ENCODE data around the gene LOXHD1. TPM values are rescaled to one million over a fixed set of nuclear protein-coding genes. Genes with fewer than 3 reads are reported as not detected.

Gene LOXHD1
- total and polyA plus RNA-seq, 2 donors from 2014 or later = 0.25 TPM; not detected in 1

GRCh38 chr18:46445522-46446313 is 211.3 kb downstream of the LOXHD1 start:
- intact Hi-C loops (cut with DNase I) = no loop called here
- Histone ChIP-seq H3K27me3 (ENCODE audit: control insufficient read depth, insufficient read depth, low read length) (no peaks in the 10 kb centered on the region), H3K4me1 (ENCODE audit: control insufficient read depth in 2 of 3, insufficient read depth in 2 of 3, low read depth in 1 of 3, low read length in 3 of 3) (no peaks in the 10 kb centered on the region), H3K9me3 (ENCODE audit: control insufficient read depth in 2 of 3, insufficient read depth in 1 of 3, low read length in 3 of 3) (peaks cover 0 to 11% (median 0%) of the 10 kb centered on the region in 3 donors), H3K36me3 (ENCODE audit: control insufficient read depth in 2 of 3, insufficient read depth in 3 of 3, low read length in 3 of 3) (peaks cover 0 to under 1% (median 0%) of the 10 kb centered on the region in 3 donors), H3K9ac (ENCODE audit: low read length in 3 of 3) (no peak overlapping the region), H3K27ac (ENCODE audit: low read depth in 2 of 2, low read length in 2 of 2) (no peak overlapping the region), H3K4me3 (ENCODE audit: low read length in 3 of 3) (no peak overlapping the region)
- FAIRE-seq (no peak), DNase-seq (peak in 1 of 5 donors; percentile 33)
- TF ChIP-seq CTCF (IDR thresholded peaks at IDR 0.05; ENCODE audit: borderline replicate concordance, extremely low read depth, insufficient read depth) = no peak

GRCh38 chr18:46439037-46439436 is 218.0 kb downstream of the LOXHD1 start:
- Histone ChIP-seq H3K27me3 (ENCODE audit: control insufficient read depth, insufficient read depth, low read length) (no peaks in the 10 kb centered on the region), H3K4me1 (ENCODE audit: control insufficient read depth in 2 of 3, insufficient read depth in 2 of 3, low read depth in 1 of 3, low read length in 3 of 3) (no peaks in the 10 kb centered on the region), H3K4me3 (ENCODE audit: low read length in 3 of 3) (no peak overlapping the region), H3K27ac (ENCODE audit: low read depth in 2 of 2, low read length in 2 of 2) (no peak overlapping the region), H3K36me3 (ENCODE audit: control insufficient read depth in 2 of 3, insufficient read depth in 3 of 3, low read length in 3 of 3) (no peaks in the 10 kb centered on the region), H3K9ac (ENCODE audit: low read length in 3 of 3) (no peak overlapping the region), H3K9me3 (ENCODE audit: control insufficient read depth in 2 of 3, insufficient read depth in 1 of 3, low read length in 3 of 3) (peaks cover 0 to 3% (median 0%) of the 10 kb centered on the region in 3 donors)
- intact Hi-C loops (cut with DNase I) = no loop called here
- DNase-seq = no peak
- FAIRE-seq = no peak
- TF ChIP-seq CTCF (IDR thresholded peaks at IDR 0.05; ENCODE audit: borderline replicate concordance, extremely low read depth, insufficient read depth) = no peak

- no peak for TF ChIP-seq CTCF (IDR thresholded peaks at IDR 0.05; ENCODE audit: borderline replicate concordance, extremely low read depth, insufficient read depth)
- DNase-seq = no peak
- H3K4me1 ChIP-seq (ENCODE audit: control insufficient read depth in 2 of 3, insufficient read depth in 2 of 3, low read depth in 1 of 3, low read length in 3 of 3) = no peaks in the 10 kb centered on the region
- H3K27ac ChIP-seq (ENCODE audit: low read depth in 2 of 2, low read length in 2 of 2) = no peak overlapping the region
- H3K9ac ChIP-seq (ENCODE audit: low read length in 3 of 3) = no peak overlapping the region
- H3K36me3 ChIP-seq (ENCODE audit: control insufficient read depth in 2 of 3, insufficient read depth in 3 of 3, low read length in 3 of 3) = no peaks in the 10 kb centered on the region
- H3K4me3 ChIP-seq (ENCODE audit: low read length in 3 of 3) = no peak overlapping the region
- FAIRE-seq = no peak
- intact Hi-C loops (cut with DNase I) = no loop called here
- no peaks in the 10 kb centered on the region for H3K27me3 ChIP-seq (ENCODE audit: control insufficient read depth, insufficient read depth, low read length)
- H3K9me3 ChIP-seq (ENCODE audit: control insufficient read depth in 2 of 3, insufficient read depth in 1 of 3, low read length in 3 of 3) = no peaks in the 10 kb centered on the region
These were observed 220.0 kb downstream of the LOXHD1 start for GRCh38 chr18:46437061-46437460.
